ENCODE results near the gene CALML5. TPM values are rescaled to one million over a fixed set of nuclear protein-coding genes. Genes with fewer than 3 reads are reported as not detected.

The CALML5 gene
- total RNA-seq, 4 donors from 2014 or later: not detected

GRCh38 chr10:5479481-5480161 lies 19.7 kb downstream of the CALML5 start:
- no peak for TF ChIP-seq CTCF (IDR thresholded peaks at IDR 0.05; ENCODE audit: low read depth)

- TF ChIP-seq CTCF (IDR thresholded peaks at IDR 0.05; ENCODE audit: low read depth): no peak
Observed at GRCh38 chr10:5478694-5479305, 20.6 kb downstream of the CALML5 start.

GRCh38 chr10:5477948-5478693 lies 21.2 kb downstream of the CALML5 start:
- TF ChIP-seq CTCF (IDR thresholded peaks at IDR 0.05; ENCODE audit: low read depth): no peak

GRCh38 chr10:5476918-5477525 lies 22.3 kb downstream of the CALML5 start:
- TF ChIP-seq CTCF (IDR thresholded peaks at IDR 0.05; ENCODE audit: low read depth): no peak

GRCh38 chr10:5470062-5470751 lies 29.2 kb downstream of the CALML5 start:
- no peak for TF ChIP-seq CTCF (IDR thresholded peaks at IDR 0.05; ENCODE audit: low read depth)

- no peak for TF ChIP-seq CTCF (IDR thresholded peaks at IDR 0.05; ENCODE audit: low read depth)
Observed at GRCh38 chr10:5469353-5470061, 29.9 kb downstream of the CALML5 start.
